Fibroblast of the aortic adventitia (primary cell): ENCODE results near the gene TP73. TPM values are rescaled to one million over a fixed set of nuclear protein-coding genes. Genes with fewer than 3 reads are reported as not detected.

ENCODE experiments used
- DNase-seq: peaks from one replicate; pipeline ENCODE4 v3.0.0-alpha.2; 2010; ENCODE audit warnings: low read depth
- H3K4me3 ChIP-seq: 2 replicates; pipeline ENCODE4 v1.5.1; 2011; ENCODE audit warnings: low read depth, mild to moderate bottlenecking, control low read depth, low read length, moderate library complexity
- CTCF ChIP-seq: IDR thresholded peaks from 2 replicates; pipeline ENCODE4 v1.5.1; 2011; ENCODE audit warnings: mild to moderate bottlenecking, low read length, control low read depth, inconsistent platforms; ENCODE audit not compliant: insufficient read depth
- total RNA-seq: library from RNA; depleted of rRNA; stranded (reverse); fragments of >200 nt; gene quantifications from 2 replicates; pipeline ENCODE4 v1.2.3, GENCODE V29; 2012; ENCODE audit warnings: low replicate concordance

Gene TP73
- total RNA-seq, 1 donor, result 0.18 TPM

GRCh38 chr1:3741566-3742438 lies 89.5 kb downstream of the TP73 start:
- TF ChIP-seq CTCF, result no peak
- H3K4me3 ChIP-seq, result no peak overlapping the region
- DNase-seq, result no peak

- no peak for TF ChIP-seq CTCF
- H3K4me3 ChIP-seq, result no peak overlapping the region
- no peak for DNase-seq
Measured at GRCh38 chr1:3742439-3743298, 90.4 kb downstream of the TP73 start.

GRCh38 chr1:3743421-3743820 lies 91.1 kb downstream of the TP73 start:
- no peak overlapping the region for H3K4me3 ChIP-seq
- TF ChIP-seq CTCF, result no peak
- peak; percentile 28 for DNase-seq

GRCh38 chr1:3743826-3744225 lies 91.5 kb downstream of the TP73 start:
- no peak for TF ChIP-seq CTCF
- no peak overlapping the region for H3K4me3 ChIP-seq
- no peak for DNase-seq

- no peak for TF ChIP-seq CTCF
- H3K4me3 ChIP-seq, result no peak overlapping the region
- no peak for DNase-seq
Measured at GRCh38 chr1:3744646-3745045, 92.3 kb downstream of the TP73 start.

GRCh38 chr1:3745071-3745470 lies 92.8 kb downstream of the TP73 start:
- DNase-seq, result no peak
- no peak for TF ChIP-seq CTCF

More at GRCh38 chr1:3745071-3745470, 92.8 kb downstream of the TP73 start:
- no peak overlapping the region for H3K4me3 ChIP-seq
